ENCODE measurements around the gene ELMO2.

ELMO2 gene

DNA sequence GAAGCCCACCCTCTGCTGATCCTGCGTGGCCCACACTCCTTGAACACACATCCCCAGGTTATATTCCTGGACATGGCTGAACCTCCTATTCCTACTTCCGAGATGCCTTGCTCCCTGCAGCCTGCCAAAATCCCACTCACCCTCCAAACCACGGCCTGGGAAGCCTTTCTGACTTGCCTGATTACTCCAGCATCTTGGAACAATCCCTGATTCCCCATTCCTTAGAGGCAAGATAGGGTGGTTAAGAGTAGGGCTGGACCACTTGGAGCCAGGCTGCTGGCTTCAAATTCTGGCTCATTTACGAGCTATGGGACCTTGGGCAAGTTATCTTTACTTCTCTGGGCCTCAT, 52.2 kb downstream of the ELMO2 start:
- in situ Hi-C loops (cut with HindIII; ENCODE audit: low sequenced_read_pairs) = no loop called here

DNA sequence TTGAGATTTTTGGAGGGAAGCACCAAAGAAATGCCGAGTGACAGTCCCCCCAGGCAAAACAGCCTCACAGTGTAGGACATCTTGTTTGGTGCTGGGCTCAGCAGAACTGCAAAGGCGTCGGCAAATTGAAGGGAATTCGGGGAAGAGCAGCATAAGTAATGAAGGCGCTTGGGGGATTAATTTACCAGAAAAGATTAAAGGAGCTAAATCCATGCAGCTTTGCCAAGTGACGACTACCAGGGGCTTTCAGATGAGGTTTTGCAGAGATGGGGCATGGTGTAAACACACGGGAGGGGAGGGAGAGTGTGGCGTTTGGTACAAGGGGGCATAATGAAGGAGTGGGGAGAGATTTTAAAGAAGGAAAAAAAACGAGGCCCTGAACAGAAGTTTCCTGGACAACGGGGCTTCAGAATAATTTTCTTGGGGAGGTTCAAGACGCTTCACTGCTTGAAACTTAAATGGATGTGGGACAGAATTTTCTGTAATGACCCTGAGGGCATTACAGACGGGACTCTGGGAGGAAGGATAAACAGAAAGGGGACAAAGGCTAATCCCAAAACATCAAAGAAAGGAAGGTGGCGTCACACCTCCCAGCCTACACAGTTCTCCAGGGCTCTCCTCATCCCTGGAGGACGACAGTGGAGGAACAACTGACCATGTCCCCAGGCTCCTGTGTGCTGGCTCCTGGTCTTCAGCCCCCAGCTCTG, 52.8 kb downstream of the ELMO2 start:
- in situ Hi-C loops (cut with HindIII; ENCODE audit: low sequenced_read_pairs) = no loop called here

DNA sequence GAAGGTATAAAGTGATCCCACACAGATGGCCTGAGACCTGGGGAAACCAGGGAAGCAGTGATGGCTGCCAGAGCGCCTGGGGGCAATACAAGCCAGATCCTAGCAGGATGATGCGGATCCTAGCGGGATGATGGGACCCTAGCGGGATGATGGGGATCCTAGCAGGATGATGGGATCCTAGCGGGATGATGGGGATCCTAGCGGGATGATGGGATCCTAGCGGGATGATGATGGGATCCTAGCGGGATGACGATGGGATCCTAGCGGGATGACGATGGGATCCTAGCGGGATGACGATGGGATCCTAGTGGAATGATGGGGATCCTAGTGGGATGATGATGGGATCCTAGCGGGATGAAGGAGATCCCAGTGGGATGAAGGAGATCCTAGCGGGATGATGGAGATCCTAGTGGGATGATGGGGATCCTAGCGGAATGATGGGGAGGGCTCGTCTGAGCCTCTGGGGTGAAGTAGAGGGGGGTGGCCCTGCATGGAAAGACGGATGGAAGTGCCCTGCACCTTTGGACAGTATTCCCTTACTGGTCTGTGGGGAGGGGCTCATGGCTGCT, 54.0 kb downstream of the ELMO2 start:
- in situ Hi-C loops (cut with HindIII; ENCODE audit: low sequenced_read_pairs) = no loop called here

DNA sequence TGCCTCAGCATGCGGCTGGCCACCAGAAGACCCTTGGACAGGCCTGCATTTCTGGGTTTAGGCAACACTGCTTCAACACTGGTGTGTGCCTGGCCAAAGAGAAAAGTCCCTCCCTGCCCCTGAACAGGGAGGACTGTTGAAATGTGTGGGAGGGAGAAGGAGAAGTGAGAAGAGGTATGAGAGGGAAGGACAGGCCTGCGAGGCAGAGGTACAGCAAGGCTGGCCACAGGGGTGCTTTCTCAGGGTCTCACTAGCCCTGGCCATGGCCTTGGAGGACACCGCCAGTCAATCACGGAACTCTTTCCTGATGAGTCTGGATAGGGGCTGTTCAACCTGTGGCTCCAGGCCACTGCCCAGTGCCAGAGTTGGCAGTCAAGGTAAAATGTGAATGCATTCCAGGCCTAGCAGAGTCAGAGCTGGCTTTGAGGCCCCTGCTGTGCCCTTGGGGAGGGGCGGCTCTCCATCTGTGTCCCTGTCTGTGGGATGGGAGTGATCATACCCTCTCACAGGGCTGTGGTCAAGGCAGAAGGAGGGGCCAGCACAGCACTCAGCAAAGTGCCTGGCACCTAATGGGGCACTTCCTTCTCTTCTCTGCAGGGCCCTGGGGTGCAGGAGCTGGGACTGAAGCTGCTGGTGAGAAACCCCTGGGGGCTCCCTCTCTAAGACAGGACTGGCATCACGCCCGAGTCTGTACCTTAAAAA, 54.9 kb downstream of the ELMO2 start:
- in situ Hi-C loops (cut with HindIII; ENCODE audit: low sequenced_read_pairs) = no loop called here

DNA sequence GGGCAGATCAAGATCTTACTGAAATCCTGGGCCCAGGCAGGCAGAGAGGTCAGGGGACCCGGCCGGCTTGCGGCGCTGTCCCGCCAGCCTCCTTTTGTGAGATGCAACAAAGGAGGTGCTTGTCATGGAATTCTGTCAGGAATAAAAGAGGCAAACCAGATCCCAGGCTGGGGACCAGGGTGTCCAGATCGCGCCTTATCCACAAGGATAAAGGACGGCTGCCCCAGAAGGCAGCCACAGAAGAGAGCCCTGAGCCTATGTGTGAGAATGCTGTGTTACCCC, 55.5 kb downstream of the ELMO2 start:
- in situ Hi-C loops (cut with HindIII; ENCODE audit: low sequenced_read_pairs) = no loop called here

DNA sequence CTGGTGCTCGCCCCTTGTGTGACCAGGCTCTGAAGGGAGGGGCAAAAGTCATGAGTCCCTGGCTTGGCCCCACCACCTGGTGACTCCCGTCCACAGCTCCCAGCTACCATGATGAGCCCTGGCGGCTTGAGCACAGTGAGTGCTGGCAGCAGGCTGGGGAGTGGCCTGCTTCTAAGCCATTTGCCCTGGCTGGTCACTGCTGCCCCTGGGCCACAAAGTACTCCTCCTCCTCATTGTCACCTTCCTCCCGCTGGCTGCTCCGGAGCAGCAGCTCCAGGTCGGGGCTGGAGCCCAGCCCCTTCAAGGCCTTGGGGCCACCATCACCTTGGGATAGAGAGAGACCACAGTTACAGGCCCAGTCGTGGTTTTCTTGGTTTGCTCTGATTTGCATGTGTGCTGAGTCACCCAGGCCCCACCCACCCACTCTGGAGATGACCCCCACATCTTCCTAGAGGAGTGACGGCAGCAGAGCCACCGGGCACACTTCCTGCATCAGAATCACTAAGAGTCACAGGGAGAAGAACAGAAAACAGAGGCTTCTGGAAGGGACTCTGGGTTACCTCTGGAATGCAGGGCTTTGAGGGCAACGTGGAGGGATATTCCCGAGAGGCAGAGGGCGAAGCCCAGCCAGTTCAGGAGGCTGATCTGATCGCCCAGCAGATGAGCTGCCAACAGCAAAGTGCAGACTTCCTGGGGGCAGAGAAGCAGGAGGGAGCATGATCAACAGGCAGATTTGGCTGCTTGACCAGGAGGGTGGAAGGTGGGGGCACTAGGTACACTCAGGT, 56.0 kb downstream of the ELMO2 start:
- in situ Hi-C loops (cut with HindIII; ENCODE audit: low sequenced_read_pairs) = no loop called here

DNA sequence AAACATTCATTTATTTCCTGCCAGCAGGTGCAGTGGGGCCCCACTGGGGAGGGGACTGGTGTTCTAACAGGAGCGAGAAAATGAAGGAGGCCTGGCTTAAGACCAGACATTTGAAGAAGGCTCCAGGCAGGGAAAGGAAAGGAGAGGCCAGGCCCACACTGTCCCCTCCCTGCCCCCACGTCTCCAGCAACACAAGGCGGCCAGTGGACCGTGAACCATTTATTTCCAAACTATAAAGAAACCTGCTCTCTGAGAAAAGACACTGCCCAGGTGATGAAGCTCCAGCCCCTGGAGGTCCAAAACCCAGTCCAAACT, 56.7 kb downstream of the ELMO2 start:
- in situ Hi-C loops (cut with HindIII; ENCODE audit: low sequenced_read_pairs) = no loop called here

DNA sequence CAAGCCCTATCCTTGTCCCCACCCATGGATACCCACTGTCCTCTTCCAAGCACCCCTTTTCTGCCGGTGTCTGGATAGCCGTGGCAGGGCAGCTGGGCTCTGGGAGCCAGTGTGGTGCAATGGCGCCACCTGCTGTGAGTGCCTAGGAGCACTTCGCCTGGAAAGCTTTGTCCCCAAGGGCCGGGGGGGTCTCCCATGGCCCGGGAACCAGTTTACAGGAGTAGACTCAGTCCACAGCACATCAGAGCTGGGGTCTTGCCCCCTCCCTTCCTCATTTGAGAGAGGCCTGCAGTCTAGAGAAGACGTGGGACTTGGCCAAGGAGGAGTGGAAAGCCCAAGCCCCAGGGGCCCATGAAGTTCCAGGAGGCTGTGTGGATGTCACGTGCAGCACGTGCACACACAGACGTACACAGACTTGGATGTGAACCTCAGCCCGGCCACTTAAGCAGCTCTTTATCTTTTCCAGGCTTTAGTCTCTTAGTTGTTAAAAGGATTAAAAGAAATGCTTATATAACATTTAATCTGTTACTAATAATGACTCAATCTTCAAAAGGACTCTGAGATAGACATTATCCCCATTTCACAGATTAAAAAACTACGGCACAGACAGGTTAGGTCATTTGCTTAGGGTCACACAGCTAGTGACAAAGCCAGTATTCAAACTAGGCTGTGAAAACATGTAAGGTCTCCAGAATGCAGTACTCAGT, 57.2 kb downstream of the ELMO2 start:
- in situ Hi-C loops (cut with HindIII; ENCODE audit: low sequenced_read_pairs) = no loop called here

DNA sequence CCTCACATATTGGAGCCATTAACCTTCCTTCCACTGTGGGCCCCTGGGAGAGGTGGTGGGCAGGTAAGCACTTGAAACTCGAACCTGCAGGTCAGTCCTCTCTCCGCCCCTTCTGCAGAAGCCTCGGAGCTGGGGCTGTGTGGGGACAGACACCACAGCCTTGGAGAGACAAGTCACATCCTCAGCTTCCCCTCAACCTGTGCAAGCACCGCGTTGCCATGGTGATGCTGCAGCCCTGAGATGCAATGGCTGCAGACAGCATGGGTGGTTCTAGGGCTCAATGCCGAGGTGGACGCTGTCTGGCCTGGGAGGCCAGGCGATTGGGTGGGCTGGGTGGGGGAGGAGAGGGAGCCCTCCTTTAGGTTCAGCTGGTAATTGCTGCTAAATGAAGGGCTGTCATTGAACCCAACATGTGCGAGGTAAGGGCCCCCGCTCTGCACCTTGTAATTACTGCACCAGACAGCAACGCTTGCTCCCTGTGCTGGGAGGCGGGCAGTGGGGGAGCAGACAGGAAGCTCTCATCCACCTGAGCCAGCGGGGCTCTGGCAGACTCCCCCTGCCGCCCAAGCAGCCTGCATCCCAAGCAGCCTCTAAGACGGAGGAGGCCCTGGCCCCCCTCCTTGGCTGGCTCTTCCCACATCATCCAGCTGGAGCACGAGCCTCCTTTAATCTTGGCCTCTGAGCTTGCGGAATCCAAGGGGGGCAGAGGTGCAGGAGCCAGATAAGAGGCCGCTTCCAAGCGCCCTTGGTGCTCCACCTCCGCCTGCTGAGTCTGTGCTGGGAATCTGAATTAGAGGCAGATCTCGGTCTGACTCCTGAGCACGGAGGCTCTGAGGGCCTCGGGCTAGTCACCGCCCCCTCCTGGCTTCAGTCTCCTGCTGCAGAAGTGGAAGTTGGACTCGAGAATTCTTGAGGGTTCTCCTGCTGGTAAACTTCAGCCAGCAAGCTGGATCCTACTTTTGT, 58.3 kb downstream of the ELMO2 start:
- in situ Hi-C loops (cut with HindIII; ENCODE audit: low sequenced_read_pairs) = no loop called here

DNA sequence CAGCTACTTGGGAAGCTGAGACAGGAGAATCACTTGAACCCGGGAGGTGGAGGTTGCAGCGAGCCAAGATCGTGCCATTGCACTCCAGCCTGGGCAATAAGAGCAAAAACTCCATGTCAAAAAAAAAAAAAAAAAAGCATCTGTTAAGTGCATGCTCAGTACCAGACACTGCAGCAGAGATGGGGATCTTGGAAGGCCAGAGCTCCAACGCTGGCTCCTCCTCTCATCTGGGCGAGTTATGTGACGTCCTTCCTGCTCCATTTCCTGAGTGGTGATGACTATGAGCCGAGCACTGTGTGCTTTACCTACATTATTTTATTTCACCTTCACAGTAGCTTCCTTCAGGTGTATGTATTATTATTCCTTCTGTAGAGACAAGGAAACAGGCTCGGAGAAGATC, 59.6 kb downstream of the ELMO2 start:
- in situ Hi-C loops (cut with HindIII; ENCODE audit: low sequenced_read_pairs) = no loop called here

DNA sequence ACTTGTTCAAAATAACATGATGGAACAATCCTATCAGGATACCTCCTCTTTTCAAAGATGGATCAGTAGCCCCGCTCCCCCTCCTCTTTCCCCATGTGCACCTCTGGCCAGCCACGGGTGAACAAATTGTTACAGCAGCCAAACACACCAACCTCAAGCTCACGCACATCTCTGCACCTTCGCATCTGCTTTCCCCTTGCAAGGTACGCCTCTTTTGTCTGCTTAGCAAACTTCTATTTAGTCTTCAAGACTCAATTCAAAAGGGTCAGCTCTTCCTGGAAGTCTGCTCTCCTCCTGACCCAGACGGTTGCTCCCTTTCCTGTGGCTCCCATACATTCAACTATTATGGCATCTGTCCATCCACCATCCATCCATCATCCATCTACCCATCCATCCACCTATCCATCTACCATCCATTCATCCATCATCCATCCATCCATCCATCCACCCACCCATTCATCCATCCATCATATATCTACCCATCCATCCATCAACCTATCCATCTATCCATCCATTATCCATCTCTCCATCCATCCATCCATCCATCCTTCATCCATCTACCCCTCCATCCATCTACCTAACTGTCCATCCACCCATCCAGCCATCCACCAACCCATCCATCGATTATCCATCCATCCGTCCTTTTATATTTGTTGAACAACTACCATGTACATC, 61.8 kb downstream of the ELMO2 start:
- in situ Hi-C loops (cut with HindIII; ENCODE audit: low sequenced_read_pairs) = no loop called here

DNA sequence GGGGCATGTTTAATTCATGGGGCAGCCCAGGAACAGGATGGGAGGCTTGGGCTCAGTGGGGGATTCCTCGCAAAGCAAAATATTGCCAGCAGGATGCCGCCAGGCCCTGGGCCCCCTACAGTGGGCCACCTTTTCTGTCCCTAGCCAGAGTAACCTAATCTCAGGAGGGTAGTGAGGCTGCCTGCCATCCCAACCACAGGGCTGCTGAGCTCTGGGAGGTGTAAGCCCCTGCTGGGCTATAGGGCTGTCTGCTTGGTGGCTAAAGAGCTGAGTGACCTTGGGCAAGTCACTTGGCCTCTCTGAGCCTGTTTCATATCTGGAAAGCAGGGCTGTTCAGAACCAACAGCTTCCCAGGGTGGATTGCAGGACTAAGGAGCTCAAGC, 62.4 kb downstream of the ELMO2 start:
- in situ Hi-C loops (cut with HindIII; ENCODE audit: low sequenced_read_pairs) = no loop called here

DNA sequence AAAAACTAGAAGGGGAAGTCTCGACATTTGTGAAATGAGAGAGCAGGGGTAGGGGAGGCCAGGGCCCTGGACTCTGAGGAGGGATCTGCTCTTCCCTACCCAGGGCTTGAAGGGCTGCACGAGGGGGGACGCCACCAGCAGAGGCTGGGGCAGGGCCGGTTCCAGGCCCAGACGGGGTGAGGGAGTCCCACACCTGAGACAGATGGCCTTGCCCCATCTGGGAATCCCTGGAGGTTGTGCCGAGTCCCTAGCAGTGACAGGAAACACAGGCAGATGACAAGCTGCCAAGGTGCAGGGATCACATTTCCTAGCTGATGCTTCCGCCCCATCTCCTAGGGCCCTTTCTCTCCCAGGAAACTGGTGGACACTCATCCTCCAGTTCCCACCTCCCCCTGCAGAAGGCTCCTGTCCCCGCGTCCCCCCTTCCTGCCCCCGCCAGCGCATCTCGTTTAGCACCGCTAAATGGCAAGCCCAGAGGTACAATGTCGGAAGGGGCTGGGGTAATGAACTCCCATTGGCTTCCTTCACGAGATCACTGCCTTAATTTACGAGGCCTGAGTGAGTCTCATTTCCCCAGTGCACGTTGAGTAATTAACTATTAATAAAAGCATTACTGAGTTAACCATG, 63.0 kb downstream of the ELMO2 start:
- in situ Hi-C loops (cut with HindIII; ENCODE audit: low sequenced_read_pairs) = no loop called here

DNA sequence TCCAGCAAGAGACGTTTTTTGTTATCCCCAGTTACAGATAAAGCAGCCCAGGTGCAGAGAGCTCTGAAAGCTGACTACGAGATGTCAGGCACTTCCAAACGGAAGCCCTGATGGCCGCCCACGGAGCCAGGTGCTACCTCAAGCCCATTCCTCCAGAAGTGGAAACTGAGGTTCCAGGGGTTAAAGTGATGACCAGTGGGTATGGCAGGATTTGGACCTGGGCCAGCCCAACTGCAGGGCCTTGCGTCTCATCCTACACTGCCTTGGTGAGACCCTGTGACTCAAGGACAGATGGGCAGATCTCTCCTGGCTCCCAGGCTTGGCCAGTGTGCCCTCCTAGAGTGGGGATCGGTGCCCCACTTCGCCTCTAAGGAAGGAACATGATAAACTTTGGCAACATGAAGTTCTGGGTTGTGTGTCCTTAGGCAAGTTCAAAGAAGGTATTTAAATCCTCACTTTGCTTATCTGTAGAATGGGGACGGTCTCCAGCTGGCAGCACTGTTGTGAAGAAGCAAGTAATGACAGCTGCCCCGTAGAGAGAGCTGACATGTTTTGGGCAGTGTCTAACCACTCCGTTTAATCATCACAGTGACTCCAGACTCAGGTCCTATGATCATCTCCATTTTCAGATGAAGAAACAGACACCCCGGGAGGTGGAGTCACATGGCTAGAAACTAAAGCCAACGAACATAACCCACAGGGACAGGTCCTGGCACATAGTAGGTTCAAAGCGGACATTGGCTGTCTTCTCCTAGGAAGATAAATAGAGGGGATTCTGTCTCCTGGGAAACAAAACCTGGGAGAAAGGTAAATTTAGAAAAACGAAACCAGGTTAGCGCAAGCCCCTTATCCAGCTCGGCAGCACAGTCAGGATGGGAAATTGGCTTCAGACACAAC, 63.7 kb downstream of the ELMO2 start:
- in situ Hi-C loops (cut with HindIII; ENCODE audit: low sequenced_read_pairs) = no loop called here

DNA sequence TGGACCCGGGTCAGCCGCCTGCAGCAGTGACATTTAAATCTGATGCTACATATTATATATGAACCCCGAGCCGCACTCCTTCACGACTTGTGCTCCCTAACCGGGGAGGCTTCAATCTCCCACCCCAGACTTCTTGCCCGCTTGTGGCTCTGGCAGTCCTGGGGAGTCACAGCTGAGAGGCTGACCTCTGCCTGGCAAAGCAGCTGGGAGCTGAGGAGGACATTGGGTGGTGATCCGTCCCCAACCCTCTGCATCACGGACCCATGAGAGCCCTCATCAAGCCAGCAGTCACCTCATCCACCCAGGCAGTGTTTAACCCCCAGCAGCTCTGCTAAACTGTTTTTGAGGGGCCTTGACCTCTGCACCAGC, 64.4 kb downstream of the ELMO2 start:
- in situ Hi-C loops (cut with HindIII; ENCODE audit: low sequenced_read_pairs) = no loop called here

DNA sequence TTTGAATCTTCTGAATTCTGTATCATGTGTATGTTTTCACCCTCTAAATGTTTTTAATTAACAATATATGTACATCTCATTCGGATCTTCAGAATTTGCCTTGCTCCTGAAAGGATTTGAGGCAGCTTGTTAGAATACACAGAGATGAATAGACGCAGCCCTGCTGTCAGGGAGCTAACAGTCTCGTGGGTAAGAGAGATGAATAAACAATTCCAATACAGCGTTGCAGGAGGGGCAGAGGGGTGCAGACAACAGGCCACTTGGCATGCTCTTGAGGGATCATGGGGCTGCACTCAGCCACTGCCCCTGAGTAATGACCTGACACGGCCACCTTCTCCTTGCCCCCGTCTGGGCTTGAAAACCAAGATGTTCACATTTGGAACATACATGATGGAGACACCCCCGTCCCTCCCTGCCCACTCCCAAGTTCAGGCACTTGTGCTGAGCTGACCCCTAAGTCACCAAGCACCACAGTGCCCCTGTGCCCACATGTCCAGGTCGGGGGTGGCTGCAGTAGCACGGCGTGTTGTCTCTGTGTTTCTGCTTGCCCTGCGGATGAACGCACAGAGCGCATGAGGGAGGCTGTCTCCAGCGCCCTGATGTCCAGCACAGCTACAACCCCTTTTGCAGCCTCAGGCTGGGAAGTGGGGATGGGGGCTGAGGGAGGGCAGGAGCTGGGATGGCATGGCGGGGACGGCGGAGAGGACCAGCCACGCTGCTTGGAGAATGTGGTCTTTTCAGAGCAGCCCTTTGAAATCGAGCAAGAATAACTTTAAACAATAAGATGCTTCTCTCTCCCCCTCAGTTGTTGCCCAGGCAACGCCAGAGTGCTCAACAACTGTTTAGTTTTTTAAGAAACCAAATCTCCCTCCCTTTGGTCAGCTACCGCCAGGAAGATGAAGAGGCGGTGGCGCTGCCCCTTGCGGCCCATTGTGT, 65.1 kb downstream of the ELMO2 start:
- in situ Hi-C loops (cut with HindIII; ENCODE audit: low sequenced_read_pairs) = no loop called here

DNA sequence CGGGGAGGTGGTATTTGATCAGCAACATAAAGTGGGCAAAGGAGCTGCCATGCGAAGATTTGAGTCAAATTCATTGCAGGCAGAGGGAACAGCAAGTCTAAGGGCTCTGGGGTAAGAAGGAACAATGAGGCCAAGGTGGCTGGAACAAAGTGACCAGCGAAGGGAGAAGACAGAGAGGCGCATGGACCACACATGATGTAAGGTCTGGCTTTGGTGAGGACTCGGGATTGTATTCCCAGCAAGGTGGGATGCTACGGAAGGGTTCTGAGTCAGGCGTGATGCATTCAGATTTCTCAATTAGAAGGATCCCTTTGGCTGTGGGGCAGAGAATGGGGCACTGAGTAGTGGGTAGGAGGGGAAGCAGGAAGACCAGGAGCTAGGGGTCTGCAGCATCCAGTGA, 67.4 kb downstream of the ELMO2 start:
- in situ Hi-C loops (cut with HindIII; ENCODE audit: low sequenced_read_pairs) = no loop called here

Data from DLD1 (cell line).